EH (cell line): Measurements from ENCODE around the gene AOX1.
"Not testable (repeated sequence)": the region's sequence is repeated elsewhere in the genome, so short reads cannot be mapped to it uniquely, and the experiment has no call there.

Experiments
- DNase-seq: peaks from one replicate; pipeline ENCODE4 v3.0.0-alpha.2; 2015; ENCODE audit warnings: low read depth

AOX1 gene

GRCh38 chr2:200602584-200602983, 16.8 kb downstream of the AOX1 start:
- DNase-seq, result no peak

DNA sequence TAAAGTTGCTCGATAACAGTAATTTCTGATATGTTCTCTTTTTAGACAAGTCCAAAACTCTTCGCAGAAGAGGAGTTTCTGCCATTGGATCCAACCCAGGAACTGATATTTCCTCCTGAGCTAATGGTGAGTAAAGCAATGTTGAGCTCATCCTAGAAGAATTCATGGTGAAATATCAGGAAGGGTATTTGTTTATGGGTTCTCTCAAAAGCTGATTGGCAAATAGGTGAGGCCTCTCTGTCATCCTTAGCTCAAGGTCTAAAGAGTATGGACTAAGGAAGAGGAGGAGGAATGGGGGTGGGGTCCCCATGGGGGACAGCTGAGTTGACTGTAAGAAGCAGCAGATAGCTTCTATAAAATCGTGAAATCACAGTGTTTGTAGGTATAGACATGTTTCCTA, 18.2 kb downstream of the AOX1 start:
- peak; percentile 75 for DNase-seq

DNA sequence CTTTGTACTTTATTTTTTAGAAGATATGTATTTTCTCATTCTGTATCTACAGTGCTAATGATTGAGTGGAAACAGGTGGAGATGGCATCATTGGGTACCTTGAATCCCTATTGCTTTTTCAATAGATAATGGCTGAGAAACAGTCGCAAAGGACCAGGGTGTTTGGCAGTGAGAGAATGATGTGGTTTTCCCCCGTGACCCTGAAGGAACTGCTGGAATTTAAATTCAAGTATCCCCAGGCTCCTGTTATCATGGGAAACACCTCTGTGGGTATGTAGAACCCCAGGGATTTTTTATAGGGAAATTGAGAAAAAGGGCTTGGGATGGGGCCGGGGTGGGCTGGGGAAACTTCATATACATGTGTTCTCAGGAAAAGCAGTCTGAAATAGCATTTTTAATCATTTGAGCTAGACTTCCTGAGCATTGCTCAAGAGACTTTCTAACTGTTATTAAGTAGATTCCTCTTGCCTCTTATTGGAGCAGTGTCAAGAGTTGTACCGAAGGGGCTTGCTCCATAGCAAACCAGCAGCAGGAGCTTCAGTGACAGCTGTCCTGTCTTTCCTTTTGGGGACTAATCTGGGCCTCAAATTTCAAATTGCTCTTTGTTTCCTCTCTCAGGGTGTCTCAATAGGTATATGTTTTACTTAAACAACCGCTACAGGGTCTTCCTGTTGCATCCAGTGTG, 18.9 kb downstream of the AOX1 start:
- DNase-seq, result peak; percentile 58

DNA sequence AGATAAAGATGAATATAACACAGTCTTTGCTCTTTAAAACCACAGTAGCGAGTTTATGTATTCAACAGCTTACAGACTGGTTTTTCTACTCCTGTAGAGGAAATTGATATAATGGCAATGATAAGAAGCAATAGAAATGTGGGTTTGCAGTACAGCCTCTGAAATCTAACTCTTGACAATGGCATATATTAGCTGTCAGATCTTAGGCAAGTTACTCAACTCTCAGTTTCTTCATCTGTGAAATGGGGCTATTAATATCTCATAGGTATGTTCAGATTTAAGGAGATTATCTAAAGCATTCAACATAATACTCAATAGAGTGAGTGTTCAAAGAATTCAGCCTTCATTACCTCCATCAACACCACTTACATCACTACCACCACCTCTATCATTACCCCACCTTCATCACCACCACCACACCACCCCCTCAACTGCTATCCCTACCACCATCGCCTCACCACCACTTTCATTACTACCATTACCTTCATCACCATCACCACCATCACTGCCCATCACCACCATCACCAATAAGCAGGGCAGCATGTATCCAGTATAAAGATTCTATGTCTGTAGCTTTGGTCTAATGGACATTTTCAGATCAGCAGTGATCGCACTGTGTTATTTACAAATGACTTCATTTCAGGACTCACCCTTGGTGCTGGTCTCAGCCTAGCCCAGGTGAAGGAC, 22.7 kb downstream of the AOX1 start:
- no peak for DNase-seq

GRCh38 chr2:200609028-200609614, 23.3 kb downstream of the AOX1 start:
- DNase-seq, result peak; percentile 95

GRCh38 chr2:200610217-200610616, 24.4 kb downstream of the AOX1 start:
- DNase-seq, result not testable (repeated sequence)

GRCh38 chr2:200613692-200614091, 27.9 kb downstream of the AOX1 start:
- peak; percentile 53 for DNase-seq

DNA sequence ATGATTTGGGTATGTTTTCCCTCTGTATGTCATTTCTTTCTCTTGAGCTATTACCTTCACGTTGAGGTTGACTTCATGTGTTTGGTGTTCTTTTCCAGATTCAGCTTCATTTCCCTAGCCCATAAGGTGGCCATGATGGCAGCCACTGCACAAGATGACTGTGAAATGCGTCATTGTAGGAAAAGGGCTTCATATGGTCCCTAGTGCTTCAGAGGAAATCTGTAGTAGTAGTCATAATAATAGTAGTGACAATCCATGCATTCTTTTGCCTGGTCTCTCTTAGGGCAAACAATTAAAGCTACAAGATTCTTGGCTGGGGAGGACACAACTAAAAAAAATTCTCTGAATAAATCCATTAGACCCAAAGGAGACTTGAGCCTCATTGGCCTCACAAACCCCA, 28.4 kb downstream of the AOX1 start:
- peak; percentile 69 for DNase-seq

- DNase-seq, result peak; percentile 89
Observed at GRCh38 chr2:200615247-200615646, 29.4 kb downstream of the AOX1 start.

GRCh38 chr2:200616193-200616592, 30.4 kb downstream of the AOX1 start:
- peak; percentile 65 for DNase-seq

DNA sequence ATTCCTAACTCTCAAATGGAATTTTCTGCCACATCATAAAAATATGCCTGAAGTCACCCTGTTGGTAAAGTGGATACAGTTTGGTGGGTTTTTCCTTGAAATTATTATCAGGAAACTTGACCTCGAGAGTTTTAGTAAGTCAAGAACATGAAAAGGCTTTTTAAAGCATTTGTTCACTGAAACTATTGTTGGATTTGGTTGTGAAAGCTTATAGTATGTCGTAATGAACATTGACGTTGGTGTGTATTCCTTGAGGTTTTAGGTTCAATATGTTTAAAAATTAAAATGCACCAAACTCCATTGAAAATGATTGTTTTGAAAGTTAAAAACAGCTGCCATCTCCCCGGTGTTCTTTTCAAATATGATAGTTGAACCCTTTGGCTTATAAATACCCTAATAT, 30.8 kb downstream of the AOX1 start:
- no peak for DNase-seq

GRCh38 chr2:200617156-200618053, 31.6 kb downstream of the AOX1 start:
- DNase-seq, result no peak

GRCh38 chr2:200618054-200618419, 32.2 kb downstream of the AOX1 start:
- DNase-seq, result no peak

- DNase-seq, result peak; percentile 67
Observed at GRCh38 chr2:200618590-200619021, 32.8 kb downstream of the AOX1 start.

GRCh38 chr2:200619279-200619678, 33.5 kb downstream of the AOX1 start:
- no peak for DNase-seq

DNA sequence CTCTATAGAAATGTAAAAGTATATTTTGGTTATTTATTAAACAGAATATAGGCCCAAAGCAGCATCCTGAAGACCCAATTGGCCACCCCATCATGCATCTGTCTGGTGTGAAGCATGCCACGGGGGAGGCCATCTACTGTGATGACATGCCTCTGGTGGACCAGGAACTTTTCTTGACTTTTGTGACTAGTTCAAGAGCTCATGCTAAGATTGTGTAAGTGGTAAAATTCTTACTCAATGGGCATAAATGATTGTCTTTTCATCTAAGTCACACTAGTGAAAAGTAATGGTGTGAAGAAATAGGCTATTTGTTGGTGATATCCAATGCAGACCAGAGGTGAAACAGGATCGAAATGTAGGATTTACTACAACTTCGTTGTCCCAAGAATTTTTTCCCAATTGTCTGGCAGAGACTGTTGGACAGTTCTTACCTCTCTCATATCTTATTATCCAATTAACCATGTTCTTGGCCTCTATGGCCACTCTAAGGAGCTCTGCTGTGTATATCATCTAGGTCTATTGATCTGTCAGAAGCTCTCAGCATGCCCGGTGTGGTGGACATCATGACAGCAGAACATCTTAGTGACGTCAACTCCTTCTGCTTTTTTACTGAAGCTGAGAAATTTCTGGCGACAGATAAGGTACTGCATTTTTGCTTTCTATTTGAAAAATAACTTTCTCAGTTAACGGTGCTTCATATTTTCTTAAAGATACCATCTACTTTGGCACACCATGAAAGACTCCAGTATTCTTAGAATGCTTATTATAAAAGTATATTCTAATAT, 35.0 kb downstream of the AOX1 start:
- no peak for DNase-seq

GRCh38 chr2:200622106-200622505, 36.3 kb downstream of the AOX1 start:
- DNase-seq, result no peak

- no peak for DNase-seq
Observed at GRCh38 chr2:200624026-200624425, 38.2 kb downstream of the AOX1 start.

GRCh38 chr2:200624658-200625057, 38.8 kb downstream of the AOX1 start:
- DNase-seq, result peak; percentile 83

- no peak for DNase-seq
Observed at GRCh38 chr2:200625282-200625681, 39.5 kb downstream of the AOX1 start.

GRCh38 chr2:200625958-200626363, 40.1 kb downstream of the AOX1 start:
- DNase-seq, result peak; percentile 88
